Measurements from ENCODE around the gene CELF4. TPM values are rescaled to one million over a fixed set of nuclear protein-coding genes. Genes with fewer than 3 reads are reported as not detected.

The CELF4 gene
- total RNA-seq, 1 donor from 2014 or later: 0.19 TPM

DNA sequence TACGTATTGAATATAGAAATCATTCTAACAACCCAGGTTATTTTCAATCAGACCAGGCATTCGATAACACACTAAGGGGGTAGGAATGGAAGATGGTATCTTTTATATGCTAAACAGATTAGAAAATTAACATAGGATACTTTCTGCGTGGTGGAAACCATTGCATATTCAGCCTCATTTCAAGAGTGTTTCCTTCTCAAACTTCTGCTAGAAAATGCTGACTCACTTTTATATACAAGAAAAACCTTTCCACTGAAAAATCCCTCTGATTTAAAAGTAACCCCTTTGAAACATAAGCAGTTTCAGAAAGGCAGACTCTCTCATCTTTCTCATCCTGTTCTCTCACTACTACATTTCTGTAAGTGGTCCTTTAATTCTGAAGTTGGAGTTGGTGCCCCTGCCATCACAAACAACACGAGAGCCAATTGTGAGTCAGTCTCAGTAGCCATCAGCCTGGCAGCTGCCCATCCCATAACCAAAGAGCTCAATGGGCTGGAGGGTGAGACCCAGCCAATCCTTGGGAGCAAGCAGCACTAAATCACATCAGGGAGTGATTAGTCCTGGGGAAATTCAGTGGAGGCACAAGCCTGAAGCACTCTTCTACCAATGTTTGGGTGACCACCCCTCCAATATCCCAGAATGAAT, 343.1 kb downstream of the CELF4 start:
- intact Hi-C loops (cut with DNase I): no loop called here
- DNase-seq (no peak), ATAC-seq (ENCODE audit: poor library complexity) (no peak)

DNA sequence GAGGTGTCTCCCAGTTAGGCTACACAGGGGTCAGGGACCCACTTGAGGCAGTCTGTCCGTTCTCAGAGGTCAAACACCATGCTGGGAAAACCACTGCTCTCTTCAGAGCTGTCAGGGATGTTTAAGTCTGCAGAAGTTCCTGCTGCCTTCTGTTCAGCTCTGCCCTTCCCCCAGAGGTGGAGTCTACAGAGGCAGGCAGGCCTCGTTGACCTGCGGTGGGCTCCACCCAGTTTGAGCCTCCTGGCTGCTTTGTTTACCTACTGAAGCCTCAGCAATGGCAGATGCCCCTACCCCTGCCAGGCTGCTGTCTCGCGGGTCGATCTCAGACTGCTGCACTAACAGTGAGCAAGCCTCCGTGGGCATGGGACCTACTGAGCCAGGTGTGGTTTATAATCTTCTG, 346.3 kb downstream of the CELF4 start:
- DNase-seq (no peak), ATAC-seq (ENCODE audit: poor library complexity) (no peak)
- intact Hi-C loops (cut with DNase I): no loop called here

DNA sequence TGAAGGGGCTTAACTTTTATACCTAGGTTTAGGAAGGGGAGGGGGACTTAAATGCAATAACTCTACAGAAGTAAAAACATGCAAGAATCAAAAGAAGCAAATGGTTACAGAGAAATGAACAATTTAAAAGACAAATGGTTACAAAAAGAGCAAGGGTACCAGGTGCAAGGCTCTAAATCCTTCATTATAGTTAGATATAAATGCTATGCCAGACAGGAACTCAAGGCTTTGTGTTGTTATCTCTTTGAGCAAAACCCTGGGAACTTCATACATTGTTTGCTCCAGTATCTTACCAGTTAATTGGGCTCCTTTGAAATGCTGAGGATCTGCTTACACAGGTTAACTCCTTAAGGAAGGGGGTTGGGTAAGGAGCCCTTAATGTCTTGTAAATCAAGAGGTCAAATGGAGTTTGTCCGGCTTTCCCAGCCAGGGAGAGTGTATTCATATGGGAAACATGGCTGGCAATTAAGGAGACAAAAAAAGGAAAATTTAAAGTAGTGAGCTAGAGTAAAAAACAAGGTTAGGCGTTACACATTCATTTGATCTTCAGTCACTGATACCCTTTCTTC, 347.5 kb downstream of the CELF4 start:
- intact Hi-C loops (cut with DNase I): no loop called here
- DNase-seq: no peak
- ATAC-seq (ENCODE audit: poor library complexity): no peak

DNA sequence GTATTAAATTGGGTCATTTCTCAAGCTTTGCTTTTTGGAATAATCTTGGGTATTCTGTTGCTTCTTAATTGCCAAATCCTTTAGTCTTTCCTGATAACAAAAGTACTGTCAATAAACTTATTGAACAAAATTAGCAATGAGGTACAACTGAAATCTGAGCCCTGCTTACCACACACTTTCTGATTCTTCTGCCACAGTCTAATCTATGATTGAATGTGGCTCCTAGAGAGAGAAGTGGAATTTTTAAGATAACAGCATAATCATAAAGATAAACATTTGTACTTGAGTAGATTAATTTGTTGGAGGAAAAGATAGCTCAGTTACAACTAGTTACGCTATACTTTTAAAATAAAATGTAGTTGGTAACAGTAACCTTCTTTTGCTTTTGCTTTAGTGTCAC, 354.8 kb downstream of the CELF4 start:
- intact Hi-C loops (cut with DNase I): no loop called here
- ATAC-seq (ENCODE audit: poor library complexity) (no peak), DNase-seq (no peak)

DNA sequence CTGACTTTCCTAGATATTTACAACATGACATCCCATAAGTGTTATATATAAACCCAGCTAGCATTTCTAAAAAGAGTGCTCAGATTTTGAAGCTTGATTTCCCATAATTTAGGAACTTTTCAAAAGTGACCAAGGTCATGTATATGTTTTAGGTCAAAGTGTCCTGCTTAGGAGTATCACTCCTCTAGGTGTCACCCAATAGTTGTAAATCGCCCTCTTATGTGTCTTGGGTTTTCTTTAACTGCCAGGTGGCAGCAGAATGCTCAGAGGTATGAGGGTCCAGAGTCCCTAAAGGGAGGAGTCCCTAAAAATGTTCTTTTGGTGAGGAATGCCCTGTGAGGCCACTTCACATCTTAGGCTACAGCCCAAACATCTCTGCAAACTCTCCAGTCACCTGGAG, 358.3 kb downstream of the CELF4 start:
- ATAC-seq (ENCODE audit: poor library complexity): no peak
- DNase-seq: no peak
- intact Hi-C loops (cut with DNase I): no loop called here

DNA sequence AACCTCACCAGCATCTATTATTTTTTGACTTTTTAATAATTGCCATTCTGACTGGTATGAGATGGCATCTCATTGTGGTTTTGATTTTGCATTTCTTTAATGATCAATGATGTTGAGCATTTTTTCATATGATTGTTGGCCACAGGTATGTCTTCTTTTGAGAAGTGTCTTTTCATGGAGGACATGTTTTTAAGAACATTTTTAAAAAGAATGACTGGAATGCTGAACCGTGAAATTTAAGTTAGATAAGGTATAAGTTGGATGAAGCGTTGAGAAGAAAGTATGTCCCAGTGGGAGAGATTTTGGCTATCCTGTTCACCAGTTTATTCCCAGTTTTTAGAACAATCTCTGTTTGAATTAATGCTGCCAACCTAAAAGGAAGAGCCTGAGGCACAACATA, 365.9 kb downstream of the CELF4 start:
- ATAC-seq (ENCODE audit: poor library complexity) (no peak), DNase-seq (no peak)
- intact Hi-C loops (cut with DNase I): no loop called here
